GM13976 (cell line): ENCODE results near the gene CENPL.
"Not testable (repeated sequence)": the region's sequence is repeated elsewhere in the genome, so short reads cannot be mapped to it uniquely, and the experiment has no call there.

Source experiments
- DNase-seq: peaks from one replicate; pipeline ENCODE4 v3.0.0; 2012; ENCODE audit warnings: low spot score
- in situ Hi-C: fragments of 300-500 bp; cut with MboI; formaldehyde crosslinking; loops from one replicate; pipeline ENCODE4 v1.12.0; 2022; ENCODE audit warnings: low sequenced_read_pairs, mixed read lengths, inconsistent platforms; ENCODE audit not compliant: unreplicated experiment
- TF ChIP-seq, protein P1 (sequence below): IDR thresholded peaks from 2 replicates; pipeline ENCODE4 v1.5.1; 2012; ENCODE audit warnings: borderline replicate concordance, mild to moderate bottlenecking; ENCODE audit not compliant: insufficient read depth; ENCODE audit errors: extremely low read depth, missing control alignments, control extremely low read depth

Gene CENPL

DNA sequence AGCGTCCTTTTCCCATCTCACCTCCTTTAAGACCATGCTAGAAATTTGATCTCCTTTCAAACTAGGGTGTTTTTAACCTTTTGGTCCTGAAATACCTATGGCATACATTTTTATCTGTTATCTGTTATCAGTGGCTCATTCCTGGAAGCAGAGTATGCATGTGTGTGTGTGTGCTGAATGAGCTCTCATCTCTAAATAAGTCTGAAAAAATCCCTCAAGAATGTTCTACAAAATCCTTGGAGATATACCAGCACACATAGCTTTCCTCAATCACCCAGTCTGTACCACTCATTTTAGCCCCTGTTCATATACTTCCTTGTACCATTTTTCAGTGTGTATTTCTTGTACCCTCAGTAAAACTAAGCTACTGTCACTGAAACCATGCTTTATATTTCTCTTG, 6.2 kb downstream of the CENPL start:
- DNase-seq: no peak
- in situ Hi-C loops: loop anchor here (25.0 kb wide), 1 partner anchor 1081 kb away; no protein-coding TSS in a partner anchor
- TF ChIP-seq, protein P1, sequence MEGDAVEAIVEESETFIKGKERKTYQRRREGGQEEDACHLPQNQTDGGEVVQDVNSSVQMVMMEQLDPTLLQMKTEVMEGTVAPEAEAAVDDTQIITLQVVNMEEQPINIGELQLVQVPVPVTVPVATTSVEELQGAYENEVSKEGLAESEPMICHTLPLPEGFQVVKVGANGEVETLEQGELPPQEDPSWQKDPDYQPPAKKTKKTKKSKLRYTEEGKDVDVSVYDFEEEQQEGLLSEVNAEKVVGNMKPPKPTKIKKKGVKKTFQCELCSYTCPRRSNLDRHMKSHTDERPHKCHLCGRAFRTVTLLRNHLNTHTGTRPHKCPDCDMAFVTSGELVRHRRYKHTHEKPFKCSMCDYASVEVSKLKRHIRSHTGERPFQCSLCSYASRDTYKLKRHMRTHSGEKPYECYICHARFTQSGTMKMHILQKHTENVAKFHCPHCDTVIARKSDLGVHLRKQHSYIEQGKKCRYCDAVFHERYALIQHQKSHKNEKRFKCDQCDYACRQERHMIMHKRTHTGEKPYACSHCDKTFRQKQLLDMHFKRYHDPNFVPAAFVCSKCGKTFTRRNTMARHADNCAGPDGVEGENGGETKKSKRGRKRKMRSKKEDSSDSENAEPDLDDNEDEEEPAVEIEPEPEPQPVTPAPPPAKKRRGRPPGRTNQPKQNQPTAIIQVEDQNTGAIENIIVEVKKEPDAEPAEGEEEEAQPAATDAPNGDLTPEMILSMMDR: no peak

DNA sequence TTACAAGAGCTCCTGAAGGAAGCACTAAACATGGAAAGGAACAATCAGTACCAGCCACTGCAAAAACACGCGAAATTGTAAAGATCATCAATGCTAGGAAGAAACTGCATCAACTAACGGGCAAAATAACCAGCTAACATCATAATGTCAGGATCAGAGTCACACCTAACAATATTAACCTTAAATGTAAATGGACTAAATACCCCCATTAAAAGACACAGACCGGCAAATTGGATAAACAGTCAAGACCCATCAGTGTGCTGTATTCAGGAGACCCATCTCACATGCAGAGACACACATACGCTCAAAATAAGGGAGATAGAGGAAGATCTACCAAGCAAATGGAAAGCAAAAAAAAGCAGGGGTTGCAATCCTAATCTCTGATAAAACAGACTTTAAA, 11.0 kb downstream of the CENPL start:
- in situ Hi-C loops: loop anchor here (25.0 kb wide), 1 partner anchor 1076 kb away; no protein-coding TSS in a partner anchor
- DNase-seq: not testable (repeated sequence)

DNA sequence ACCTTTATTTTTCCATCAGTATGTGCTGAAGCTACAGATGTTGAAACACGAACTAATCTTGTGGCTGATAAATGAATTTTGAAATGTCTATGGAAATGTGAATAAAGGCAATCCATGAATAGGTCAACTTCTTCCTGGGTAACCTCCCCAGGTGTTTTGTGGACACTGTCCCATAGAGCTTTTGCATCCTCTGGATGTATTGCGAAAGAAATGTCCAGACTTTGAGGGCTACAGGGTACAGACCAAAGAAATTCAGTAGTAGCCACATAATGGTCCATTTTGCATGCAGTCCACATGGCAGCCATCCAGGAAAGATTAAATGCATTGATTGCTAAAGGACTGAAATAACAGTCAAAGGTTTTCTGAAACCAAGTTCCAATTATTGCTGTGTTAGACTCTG, 21.7 kb downstream of the CENPL start:
- TF ChIP-seq, protein P1: no peak
- DNase-seq: no peak
- in situ Hi-C loops: loop anchor here (25.0 kb wide), 1 partner anchor 1066 kb away; no protein-coding TSS in a partner anchor

DNA sequence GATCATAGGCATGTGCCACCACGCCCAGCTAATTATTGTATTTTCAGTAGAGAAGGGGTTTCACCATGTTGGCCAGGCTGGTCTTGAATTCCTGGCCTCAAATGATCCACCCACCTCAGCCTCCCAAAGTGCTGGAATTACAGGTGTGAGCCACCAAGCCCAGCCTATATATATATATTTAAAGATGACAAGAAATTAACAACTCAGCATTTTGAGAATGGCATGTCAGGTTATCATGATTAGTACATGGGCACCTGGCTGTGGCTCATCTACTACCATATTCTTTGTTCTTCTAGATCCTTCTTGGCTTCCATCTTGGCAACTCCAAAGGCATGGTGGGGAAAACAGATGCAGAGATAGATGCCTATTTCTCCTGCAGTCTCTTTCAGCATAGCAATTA, 24.7 kb downstream of the CENPL start:
- not testable (repeated sequence) for DNase-seq
- in situ Hi-C loops: loop anchor here (25.0 kb wide), 1 partner anchor 1063 kb away; no protein-coding TSS in a partner anchor

DNA sequence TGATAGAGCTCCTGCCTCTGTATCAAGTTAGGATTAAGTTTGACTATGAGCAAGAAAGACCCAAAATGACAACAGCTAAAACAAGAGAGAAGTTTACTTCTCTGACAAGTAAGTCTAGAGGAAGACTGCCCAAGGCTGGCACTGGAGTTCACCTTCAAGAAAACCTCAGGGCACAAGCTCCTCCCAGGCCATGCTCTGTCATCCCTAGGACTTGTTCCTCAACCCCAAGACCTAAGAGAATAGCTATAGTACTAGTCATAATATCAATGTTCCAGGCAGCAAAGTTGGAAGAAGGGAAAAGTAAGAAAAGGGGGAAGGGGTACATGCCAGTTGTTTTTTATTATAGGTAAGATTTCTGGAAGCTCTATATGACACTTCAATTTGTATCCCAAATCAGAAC, 26.6 kb downstream of the CENPL start:
- TF ChIP-seq, protein P1: no peak
- in situ Hi-C loops: no loop called here
- no peak for DNase-seq

DNA sequence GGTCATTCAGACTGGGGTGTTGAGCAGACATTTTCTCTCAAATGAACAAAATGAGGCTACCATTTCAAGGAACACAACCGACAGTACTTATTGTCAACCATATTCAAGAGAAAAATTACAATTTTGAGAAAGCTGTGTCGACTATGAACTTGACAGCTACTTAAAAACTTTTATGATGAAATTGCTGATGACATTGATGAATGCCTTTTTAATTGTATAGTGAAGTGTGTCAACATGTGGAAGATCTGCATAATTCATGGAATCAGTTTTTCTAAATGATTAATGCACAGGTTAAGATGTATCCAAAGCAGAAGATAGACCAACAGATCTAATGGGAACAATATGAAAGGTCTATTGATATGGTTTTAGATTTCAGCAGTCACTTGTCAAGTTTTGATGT, 34.8 kb downstream of the CENPL start:
- DNase-seq: no peak
- in situ Hi-C loops: no loop called here
- TF ChIP-seq, protein P1: no peak

DNA sequence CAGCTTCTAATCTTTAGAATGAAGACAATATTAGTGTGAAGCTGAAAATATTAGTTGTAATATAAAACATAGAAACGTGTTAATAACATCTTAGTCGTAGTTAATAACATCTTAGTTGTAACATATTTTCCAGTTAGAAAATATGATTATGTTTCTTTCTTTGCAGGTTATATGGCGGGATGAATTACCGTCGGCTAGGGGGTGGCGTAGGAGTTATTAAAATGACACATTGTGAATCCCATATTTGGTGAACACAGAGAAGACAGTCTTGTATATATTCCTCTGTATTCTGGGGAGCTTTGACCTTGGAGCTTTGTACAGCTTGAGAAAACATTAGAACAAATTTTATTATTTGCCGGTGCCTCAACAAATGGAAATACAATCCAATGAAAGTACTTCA, 39.7 kb downstream of the CENPL start:
- no peak for DNase-seq
- TF ChIP-seq, protein P1: no peak
- in situ Hi-C loops: no loop called here

DNA sequence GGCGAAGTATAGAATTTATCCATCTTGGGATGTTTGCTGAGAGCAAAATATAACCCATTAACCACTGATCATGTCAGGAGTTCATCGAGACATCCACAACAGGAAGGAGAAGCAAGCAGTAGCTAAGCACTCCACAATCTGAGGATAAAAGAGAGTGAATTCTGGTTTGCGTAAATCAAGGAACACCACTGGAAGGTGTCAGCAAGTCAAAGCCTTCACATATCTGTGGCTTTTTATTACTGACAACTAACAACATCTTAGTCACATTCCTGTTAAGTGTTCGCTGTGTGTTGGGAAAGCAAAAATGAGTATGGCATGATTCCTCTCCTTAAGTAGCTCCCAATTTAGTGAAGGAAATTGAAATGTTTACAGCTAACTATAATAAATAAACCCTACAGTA, 44.7 kb downstream of the CENPL start:
- DNase-seq: no peak
- TF ChIP-seq, protein P1: no peak
- in situ Hi-C loops: no loop called here
